GM21423 (cell line): Measurements from ENCODE around the gene ELK4.

Experiments used
- ATAC-seq: cut with Tn5 transposase; IDR thresholded peaks from one replicate; pipeline ENCODE4 v1.9.1; 2021; ENCODE audit warnings: mild to moderate bottlenecking, moderate library complexity; ENCODE audit not compliant: unreplicated experiment

The ELK4 gene

DNA sequence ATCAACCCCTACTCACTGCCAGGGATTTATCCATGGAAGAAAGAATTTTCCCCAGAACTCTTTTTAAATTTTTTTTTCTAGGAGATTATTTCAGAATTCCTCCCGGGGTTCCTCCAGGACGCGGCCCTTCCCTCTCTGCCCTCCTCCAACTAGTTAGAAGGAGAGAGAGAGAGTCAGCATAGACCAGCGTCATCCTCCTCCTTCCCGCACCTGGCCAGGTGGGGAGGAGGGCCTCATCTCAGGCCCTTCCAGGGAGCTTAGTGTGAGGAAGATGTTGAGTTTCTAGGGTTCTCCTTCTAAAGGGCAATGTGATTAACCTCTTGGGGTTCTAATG is 63.7 kb downstream of the ELK4 start:
- ATAC-seq, result no peak

DNA sequence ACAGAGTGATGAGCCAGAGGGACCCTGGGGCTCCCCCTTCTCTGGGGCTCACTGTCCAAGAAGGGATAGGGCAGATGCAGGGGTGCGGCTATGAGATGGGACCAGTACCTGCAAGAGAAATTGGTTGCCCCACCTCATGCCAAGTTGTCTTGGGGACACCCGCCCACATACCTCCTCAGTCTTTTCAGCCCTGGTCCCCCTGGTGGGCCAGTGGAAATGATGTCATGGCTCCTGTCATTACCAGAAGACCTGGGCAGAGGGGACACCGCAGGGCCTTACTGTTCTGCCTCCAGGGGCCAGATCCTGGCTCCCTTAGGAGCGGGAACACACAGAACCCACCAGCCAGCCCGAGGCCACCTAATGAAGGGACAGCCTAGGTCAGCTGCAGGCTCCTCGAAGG is 64.1 kb downstream of the ELK4 start:
- no peak for ATAC-seq

DNA sequence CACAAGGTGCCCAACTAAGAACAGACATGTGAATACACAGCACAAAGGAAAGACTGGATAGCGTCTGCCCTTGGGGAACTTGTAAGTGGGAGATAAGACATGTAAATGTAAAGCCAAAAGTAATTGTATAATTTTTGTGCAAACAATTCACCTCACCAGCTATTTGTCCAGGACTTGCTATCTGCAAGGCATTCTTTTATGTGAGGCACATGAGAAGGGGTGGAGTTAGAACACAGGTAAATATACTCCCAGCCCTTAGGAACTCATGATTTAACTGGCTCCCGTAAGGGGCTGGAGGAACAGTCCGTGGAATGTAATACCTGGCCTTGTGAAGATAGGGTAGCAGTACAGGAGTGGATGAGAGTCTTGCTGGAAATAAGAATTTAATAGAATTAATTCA is 66.0 kb downstream of the ELK4 start:
- ATAC-seq, result no peak

DNA sequence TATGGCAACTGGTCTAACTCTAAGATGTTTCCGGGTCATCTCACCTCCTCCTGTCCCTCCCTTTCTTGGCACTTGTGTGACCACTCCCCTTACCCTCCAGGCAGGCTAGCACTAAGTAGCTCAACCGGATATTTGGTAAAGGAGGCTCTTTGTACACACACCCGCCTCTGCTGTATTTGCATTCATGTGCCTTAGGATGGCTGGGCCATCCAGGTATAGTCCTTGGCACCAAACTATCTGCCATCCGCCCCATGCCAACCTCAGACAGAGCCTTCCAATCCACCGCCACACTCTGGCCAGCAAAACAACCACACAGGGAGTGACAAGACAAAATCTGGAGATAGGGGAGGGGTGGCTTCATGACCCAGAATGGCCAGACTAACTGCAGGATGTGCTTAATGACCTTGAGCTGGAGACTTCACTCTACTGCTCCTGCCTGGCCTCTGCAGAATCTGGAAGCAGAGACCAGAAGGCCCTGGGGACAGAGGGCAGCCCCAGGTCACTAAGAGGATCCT is 67.8 kb downstream of the ELK4 start:
- ATAC-seq, result no peak

- ATAC-seq, result no peak
Measured at GRCh38 chr1:205561501-205562203, 70.2 kb downstream of the ELK4 start.
